ENCODE results near the gene IL36G.

Gene IL36G

GRCh38 chr2:113018509-113018908, 40.7 kb downstream of the IL36G start:
- DNase-seq (ENCODE audit: low read depth) = no peak

GRCh38 chr2:113021312-113021711, 43.5 kb downstream of the IL36G start:
- DNase-seq (ENCODE audit: low read depth) = no peak

- DNase-seq (ENCODE audit: low read depth) = no peak
Observed at GRCh38 chr2:113024764-113025163, 47.0 kb downstream of the IL36G start.

GRCh38 chr2:113025737-113026136, 47.9 kb downstream of the IL36G start:
- DNase-seq (ENCODE audit: low read depth) = no peak

- no peak for DNase-seq (ENCODE audit: low read depth)
Observed at GRCh38 chr2:113027691-113028090, 49.9 kb downstream of the IL36G start.

- no peak for DNase-seq (ENCODE audit: low read depth)
Observed at GRCh38 chr2:113028112-113028511, 50.3 kb downstream of the IL36G start.

- DNase-seq (ENCODE audit: low read depth) = no peak
Observed at GRCh38 chr2:113032737-113033136, 54.9 kb downstream of the IL36G start.

- no peak for DNase-seq (ENCODE audit: low read depth)
Observed at GRCh38 chr2:113034016-113034415, 56.2 kb downstream of the IL36G start.

Measured in non-pigmented ciliary epithelial cell (primary cell).